DND-41 (cell line): ENCODE data around the gene RSF1.

Experiments
- ATAC-seq: fragments of 200-7000 bp; cut with Tn5 transposase; 3 replicates; pipeline ENCODE4 v1.9.1; 2021; ENCODE audit warnings: low read depth; ENCODE audit not compliant: insufficient read depth
- DNase-seq: peaks from one replicate; pipeline ENCODE4 v3.0.0-alpha.2; 2020
- H2AFZ ChIP-seq: 2 replicates; pipeline ENCODE4 v1.6.0; 2012; ENCODE audit warnings: low read depth, low read length
- H3K27ac ChIP-seq: 2 replicates; pipeline ENCODE4 v1.5.1; 2012; ENCODE audit warnings: low read length, inconsistent platforms
- H3K27me3 ChIP-seq: fragments of 200-600 bp; sonication (generic); 2 replicates; pipeline ENCODE4 v1.6.0; 2012; ENCODE audit warnings: low read length, mild to moderate bottlenecking, inconsistent platforms; ENCODE audit not compliant: insufficient read depth, poor library complexity
- H3K36me3 ChIP-seq: 2 replicates; pipeline ENCODE4 v1.5.1; 2012; ENCODE audit warnings: low read length, inconsistent platforms; ENCODE audit not compliant: insufficient read depth
- H3K4me1 ChIP-seq: 2 replicates; pipeline ENCODE4 v1.5.1; 2012; ENCODE audit warnings: mild to moderate bottlenecking, low read length; ENCODE audit not compliant: insufficient read depth
- H3K4me2 ChIP-seq: 2 replicates; pipeline ENCODE4 v1.6.0; 2012; ENCODE audit warnings: mild to moderate bottlenecking, moderate library complexity, low read length, inconsistent platforms; ENCODE audit not compliant: insufficient read depth
- H3K4me3 ChIP-seq, 2 experiments: fragments of 200-600 bp in 1 of 2; shearing (Covaris generic) in 1 of 2; 2 replicates each; pipeline ENCODE4 v1.5.1; 2012 to 2016; ENCODE audit warnings: inconsistent platforms in 2 of 2, low read length in 2 of 2, mild to moderate bottlenecking in 2 of 2, low read depth in 1 of 2, moderate library complexity in 1 of 2
- H3K79me2 ChIP-seq: 2 replicates; pipeline ENCODE4 v1.6.0; 2012; ENCODE audit warnings: low read length, inconsistent platforms; ENCODE audit not compliant: insufficient read depth
- H3K9ac ChIP-seq: 2 replicates; pipeline ENCODE4 v1.6.0; 2012; ENCODE audit warnings: low read depth, mild to moderate bottlenecking, inconsistent platforms, low read length, moderate library complexity
- H3K9me3 ChIP-seq: 2 replicates; pipeline ENCODE4 v1.5.1; 2012; ENCODE audit warnings: low read length, moderate library complexity, mild to moderate bottlenecking, inconsistent platforms; ENCODE audit not compliant: insufficient read depth, severe bottlenecking
- H4K20me1 ChIP-seq: 2 replicates; pipeline ENCODE4 v1.6.0; 2012; ENCODE audit warnings: low read length; ENCODE audit not compliant: insufficient read depth
- EZH2 ChIP-seq: IDR thresholded peaks from 3 replicates; pipeline ENCODE4 v1.6.1; 2012; ENCODE audit warnings: borderline replicate concordance, low read depth, mild to moderate bottlenecking, moderate library complexity, low read length, inconsistent platforms; ENCODE audit not compliant: severe bottlenecking
- TF ChIP-seq, protein P1 (sequence below): IDR thresholded peaks from 2 replicates; pipeline ENCODE4 v1.5.1; 2012; ENCODE audit warnings: borderline replicate concordance, low read length, moderate library complexity, mild to moderate bottlenecking; ENCODE audit not compliant: poor library complexity, severe bottlenecking; ENCODE audit errors: extremely low read depth

Gene RSF1

DNA sequence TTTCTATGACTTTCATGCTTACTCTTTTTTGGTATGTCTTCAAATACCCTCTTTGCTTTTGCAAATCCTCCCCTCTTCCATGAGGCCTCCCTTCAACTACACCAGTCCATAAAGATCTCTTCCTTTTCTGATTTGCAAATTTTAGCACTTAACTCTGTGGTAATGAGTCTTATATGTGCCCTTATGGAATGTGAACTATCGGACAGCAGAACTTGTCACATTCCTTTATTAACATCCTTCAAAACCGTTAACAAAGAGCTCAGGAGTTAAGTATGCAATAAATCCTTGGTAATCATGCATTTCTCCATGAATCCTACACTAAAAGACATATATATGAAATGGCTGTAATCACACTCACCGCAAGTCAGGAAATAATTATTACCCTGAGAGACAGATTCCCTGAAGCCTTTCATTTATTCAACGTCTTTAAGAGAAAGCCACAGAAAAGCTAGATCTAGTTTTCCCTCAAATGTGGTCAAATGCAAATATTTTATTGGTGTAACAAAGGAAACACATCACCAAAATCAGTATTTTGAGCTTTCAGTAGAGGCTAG, 190.3 kb downstream of the RSF1 start:
- H2AFZ ChIP-seq = no peak overlapping the region
- H3K4me1 ChIP-seq = peaks cover 14% of the 10 kb centered on the region
- H3K4me2 ChIP-seq = no peak overlapping the region
- H3K4me3 ChIP-seq = no peak overlapping the region
- ATAC-seq = no peak
- peaks cover 51% of the 10 kb centered on the region for H3K36me3 ChIP-seq
- no peak overlapping the region for H3K9ac ChIP-seq
- TF ChIP-seq, protein P1, sequence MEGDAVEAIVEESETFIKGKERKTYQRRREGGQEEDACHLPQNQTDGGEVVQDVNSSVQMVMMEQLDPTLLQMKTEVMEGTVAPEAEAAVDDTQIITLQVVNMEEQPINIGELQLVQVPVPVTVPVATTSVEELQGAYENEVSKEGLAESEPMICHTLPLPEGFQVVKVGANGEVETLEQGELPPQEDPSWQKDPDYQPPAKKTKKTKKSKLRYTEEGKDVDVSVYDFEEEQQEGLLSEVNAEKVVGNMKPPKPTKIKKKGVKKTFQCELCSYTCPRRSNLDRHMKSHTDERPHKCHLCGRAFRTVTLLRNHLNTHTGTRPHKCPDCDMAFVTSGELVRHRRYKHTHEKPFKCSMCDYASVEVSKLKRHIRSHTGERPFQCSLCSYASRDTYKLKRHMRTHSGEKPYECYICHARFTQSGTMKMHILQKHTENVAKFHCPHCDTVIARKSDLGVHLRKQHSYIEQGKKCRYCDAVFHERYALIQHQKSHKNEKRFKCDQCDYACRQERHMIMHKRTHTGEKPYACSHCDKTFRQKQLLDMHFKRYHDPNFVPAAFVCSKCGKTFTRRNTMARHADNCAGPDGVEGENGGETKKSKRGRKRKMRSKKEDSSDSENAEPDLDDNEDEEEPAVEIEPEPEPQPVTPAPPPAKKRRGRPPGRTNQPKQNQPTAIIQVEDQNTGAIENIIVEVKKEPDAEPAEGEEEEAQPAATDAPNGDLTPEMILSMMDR = no peak
- TF ChIP-seq EZH2 = no peak
- H3K9me3 ChIP-seq = no peaks in the 10 kb centered on the region
- no peaks in the 10 kb centered on the region for H3K27me3 ChIP-seq
- DNase-seq = no peak
- H4K20me1 ChIP-seq = peaks cover 18% of the 10 kb centered on the region; the same call in 1 of the 2 replicates
- peaks cover 73% of the 10 kb centered on the region for H3K79me2 ChIP-seq
- H3K27ac ChIP-seq = no peak overlapping the region

DNA sequence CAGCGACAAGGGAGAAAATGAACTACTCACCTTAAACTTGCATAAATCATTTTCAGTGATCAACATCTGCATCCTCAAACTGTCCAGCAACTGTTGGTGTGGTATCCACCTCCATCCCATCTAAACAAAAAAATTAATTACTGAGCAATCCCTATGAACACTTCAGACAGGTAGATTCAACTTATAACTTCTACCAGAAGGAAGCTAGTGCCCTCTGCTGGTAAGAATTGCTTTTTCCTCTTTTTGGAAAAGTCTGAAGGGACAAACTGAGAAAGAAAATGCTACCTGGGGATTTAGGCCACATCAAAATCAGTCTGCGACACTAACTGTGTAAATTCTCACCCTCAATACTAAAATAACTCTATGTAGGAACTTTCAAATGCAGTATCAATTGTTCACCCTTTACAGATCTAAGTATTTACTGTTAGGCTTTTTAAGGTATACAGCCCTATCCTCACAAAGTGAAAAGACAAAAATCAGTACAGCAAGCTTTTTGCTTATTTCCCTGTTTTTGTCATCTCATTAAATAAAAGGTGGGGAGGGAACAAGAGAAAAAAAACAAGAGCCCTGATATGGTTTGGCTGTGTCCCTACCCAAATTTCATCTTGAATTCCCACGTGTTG, 200.8 kb downstream of the RSF1 start:
- DNase-seq (no peak), ATAC-seq (peak; percentile 78)
- TF ChIP-seq, protein P1 = peak; percentile 81
- no peak for TF ChIP-seq EZH2
- Histone ChIP-seq H3K27me3 (no peaks in the 10 kb centered on the region), H3K79me2 (no peaks in the 10 kb centered on the region), H2AFZ (no peak overlapping the region), H3K4me1 (no peaks in the 10 kb centered on the region), H3K4me3 (no peak overlapping the region), H3K4me2 (no peak overlapping the region), H3K27ac (no peak overlapping the region), H3K9ac (no peak overlapping the region), H3K36me3 (peaks cover 83% of the 10 kb centered on the region), H4K20me1 (no peaks in the 10 kb centered on the region; the same call in 1 of the 2 replicates), H3K9me3 (no peaks in the 10 kb centered on the region)

GRCh38 chr11:77617892-77618291, 202.6 kb downstream of the RSF1 start:
- Histone ChIP-seq H3K4me1 (no peaks in the 10 kb centered on the region), H3K9ac (no peak overlapping the region), H3K4me2 (no peak overlapping the region), H3K9me3 (no peaks in the 10 kb centered on the region), H3K27ac (no peak overlapping the region), H3K27me3 (no peaks in the 10 kb centered on the region), H2AFZ (no peak overlapping the region), H3K36me3 (peaks cover 80% of the 10 kb centered on the region), H3K79me2 (no peaks in the 10 kb centered on the region), H4K20me1 (no peaks in the 10 kb centered on the region), H3K4me3 (no peak overlapping the region)
- ATAC-seq (no peak), DNase-seq (no peak)
- TF ChIP-seq EZH2 = no peak
- TF ChIP-seq, protein P1 = no peak
